GM20000 (cell line): ENCODE measurements around the gene KIF7.

Source experiments
- DNase-seq: peaks from one replicate; pipeline ENCODE4 v3.0.0; 2012; ENCODE audit warnings: low spot score
- TF ChIP-seq, protein P1 (sequence below): IDR thresholded peaks from 2 replicates; pipeline ENCODE4 v1.5.1; 2012; ENCODE audit warnings: mild to moderate bottlenecking, control low read depth; ENCODE audit errors: extremely low read depth, missing control alignments

Gene KIF7

GRCh38 chr15:89625716-89626115 lies 29.6 kb downstream of the KIF7 start:
- no peak for DNase-seq
- TF ChIP-seq, protein P1, sequence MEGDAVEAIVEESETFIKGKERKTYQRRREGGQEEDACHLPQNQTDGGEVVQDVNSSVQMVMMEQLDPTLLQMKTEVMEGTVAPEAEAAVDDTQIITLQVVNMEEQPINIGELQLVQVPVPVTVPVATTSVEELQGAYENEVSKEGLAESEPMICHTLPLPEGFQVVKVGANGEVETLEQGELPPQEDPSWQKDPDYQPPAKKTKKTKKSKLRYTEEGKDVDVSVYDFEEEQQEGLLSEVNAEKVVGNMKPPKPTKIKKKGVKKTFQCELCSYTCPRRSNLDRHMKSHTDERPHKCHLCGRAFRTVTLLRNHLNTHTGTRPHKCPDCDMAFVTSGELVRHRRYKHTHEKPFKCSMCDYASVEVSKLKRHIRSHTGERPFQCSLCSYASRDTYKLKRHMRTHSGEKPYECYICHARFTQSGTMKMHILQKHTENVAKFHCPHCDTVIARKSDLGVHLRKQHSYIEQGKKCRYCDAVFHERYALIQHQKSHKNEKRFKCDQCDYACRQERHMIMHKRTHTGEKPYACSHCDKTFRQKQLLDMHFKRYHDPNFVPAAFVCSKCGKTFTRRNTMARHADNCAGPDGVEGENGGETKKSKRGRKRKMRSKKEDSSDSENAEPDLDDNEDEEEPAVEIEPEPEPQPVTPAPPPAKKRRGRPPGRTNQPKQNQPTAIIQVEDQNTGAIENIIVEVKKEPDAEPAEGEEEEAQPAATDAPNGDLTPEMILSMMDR, result no peak

DNA sequence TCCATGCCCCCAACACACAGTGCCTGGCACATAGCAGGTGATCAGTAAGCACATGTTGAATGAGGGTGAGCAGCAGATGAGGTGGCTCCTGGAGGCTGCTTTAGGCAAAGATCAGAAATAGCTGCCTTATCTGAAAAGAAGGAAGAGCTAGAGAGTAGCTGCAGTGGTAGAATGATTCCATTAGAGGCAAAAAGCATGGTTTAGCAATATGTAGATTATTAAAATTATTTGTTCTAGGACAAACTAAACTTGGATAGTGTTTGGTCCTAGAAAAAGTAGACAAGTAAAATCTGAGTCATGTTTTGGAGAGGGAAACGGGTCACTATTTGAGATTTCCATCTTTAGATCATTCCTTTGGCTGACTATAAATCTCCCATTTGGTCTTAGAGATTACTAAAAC lies 32.1 kb downstream of the KIF7 start:
- TF ChIP-seq, protein P1, result no peak
- no peak for DNase-seq

DNA sequence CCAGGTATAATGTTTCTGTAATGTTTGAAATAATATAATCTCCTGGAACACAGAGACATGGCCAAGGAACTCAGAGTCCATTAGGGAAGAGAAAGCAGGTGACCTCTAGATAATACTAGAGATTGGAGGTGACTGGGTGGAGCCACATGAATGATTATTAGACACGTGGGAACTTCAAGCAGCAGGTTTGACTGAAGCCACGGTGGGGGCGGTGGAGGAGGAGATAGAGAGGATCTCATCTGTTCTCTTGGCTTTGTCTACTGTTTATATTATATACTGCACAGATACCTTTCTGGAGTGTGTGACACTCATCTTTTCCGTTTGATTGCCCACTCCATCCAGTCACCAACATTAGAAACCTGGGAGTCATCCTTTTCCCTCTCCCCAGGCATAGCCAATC lies 33.7 kb downstream of the KIF7 start:
- TF ChIP-seq, protein P1, result no peak

DNA sequence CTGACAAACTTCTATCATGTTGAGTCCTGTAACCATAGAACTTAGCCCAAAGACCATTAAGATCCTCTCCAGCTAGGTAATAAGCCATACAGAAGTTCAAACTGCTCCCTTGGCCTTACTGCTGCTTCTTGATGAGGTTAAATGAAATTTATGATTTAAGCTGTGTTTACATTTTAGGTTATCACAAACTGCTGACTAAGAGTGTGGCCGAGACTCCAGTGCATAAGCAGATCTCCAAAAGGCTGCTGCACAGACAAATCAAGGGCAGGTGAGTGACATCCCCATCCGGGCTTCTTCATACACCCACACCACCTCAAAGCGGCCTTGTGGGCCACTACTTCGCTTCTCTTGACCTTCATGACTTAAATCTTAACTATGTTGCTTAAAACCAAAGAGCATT lies 39.0 kb downstream of the KIF7 start:
- TF ChIP-seq, protein P1, result no peak

More for the DNA sequence above, 33.7 kb downstream of the KIF7 start:
- DNase-seq, result no peak

GRCh38 chr15:89615135-89615534 lies 40.1 kb downstream of the KIF7 start:
- DNase-seq, result no peak
- TF ChIP-seq, protein P1, result no peak

More for the DNA sequence above, 39.0 kb downstream of the KIF7 start:
- no peak for DNase-seq

- TF ChIP-seq, protein P1, result no peak
- no peak for DNase-seq
Measured at GRCh38 chr15:89614164-89614563, 41.1 kb downstream of the KIF7 start.

- DNase-seq, result no peak
- TF ChIP-seq, protein P1, result no peak
Measured at GRCh38 chr15:89613031-89613430, 42.2 kb downstream of the KIF7 start.
